HG03103 (cell line): Measurements from ENCODE around the gene KAT8.
A peak's percentile ranks its signal among the peaks of the same experiment; 100 is the strongest.
"Not testable (repeated sequence)": the region's sequence is repeated elsewhere in the genome, so short reads cannot be mapped to it uniquely, and the experiment has no call there.

Source experiments
- ATAC-seq: cut with Tn5 transposase; IDR thresholded peaks from one replicate; pipeline ENCODE4 v1.9.1; 2021; ENCODE audit warnings: low read depth; ENCODE audit not compliant: unreplicated experiment

Gene KAT8

DNA sequence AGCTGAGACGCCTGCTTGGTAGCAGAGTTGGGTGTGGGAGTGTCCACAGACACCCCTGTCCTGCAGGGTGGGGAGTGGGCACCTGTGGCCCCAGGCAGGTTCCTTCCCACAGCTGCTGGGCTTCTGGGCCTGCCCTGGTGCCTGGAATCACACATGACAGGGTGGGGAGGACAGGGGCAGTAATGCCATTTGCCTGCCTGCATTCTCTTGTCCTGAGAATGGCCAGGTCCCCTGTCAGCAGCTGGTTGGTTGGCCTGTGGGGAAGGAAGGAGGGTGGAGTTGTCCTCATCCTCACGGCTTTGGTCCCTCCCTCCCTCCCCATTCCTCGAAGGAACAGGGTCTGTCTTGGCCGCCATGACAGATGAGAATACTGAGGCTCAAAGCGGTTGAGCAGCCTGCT, 33.9 kb upstream of the KAT8 start:
- no peak for ATAC-seq

DNA sequence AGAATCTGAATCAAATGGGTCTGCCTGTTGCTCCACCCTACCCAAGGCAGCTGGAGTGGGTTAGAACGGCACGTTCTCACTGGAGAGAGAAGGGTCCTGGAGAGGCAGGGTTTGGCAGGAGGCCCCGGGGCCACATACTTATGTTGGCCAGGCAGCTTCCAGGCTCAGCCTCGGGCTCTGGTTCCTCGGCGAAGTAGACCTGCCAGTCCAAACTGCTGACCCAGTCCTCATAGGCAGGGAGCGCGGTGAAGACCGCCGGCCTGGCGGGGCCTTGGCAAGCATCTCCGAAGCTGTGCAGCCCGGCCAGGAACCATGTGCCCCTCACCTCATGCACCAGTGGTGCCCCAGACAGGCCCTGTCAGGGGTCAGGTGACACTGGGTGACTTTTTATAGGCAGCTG, 33.5 kb upstream of the KAT8 start:
- no peak for ATAC-seq

DNA sequence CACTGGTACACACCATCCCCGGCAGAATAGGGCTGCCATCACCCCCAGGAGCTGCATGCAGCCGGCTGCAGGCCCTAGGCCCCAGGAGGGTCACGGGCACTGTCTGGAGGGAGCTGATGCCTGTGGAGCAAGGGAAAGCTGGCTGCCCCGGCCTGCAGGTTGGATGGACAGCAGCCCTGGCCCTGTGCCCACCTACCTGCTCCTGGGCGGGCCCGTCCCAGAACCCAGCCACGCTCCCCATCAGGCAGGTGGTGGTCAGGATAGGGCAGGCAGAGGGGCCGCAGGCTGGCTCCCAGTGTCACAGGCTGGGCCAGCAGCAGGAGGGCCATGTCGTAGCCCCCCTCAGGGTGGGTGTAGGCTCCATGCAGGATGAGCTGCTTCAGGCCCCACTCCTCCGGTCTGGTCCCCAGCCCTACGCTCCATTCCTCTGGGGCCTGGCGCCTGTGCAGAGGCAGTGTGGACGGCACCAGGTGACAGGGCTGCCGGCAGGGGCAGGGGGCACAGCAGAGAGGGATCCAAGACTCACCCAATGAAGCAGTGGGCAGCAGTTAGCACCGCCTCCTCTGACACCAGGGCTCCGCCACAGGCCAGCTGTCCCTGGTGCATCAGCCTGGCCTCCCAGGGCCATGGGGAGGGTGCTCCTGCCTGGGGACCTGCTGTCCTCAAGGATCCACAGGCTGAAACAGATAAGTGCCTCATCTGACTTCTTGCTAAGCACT, 32.7 kb upstream of the KAT8 start:
- no peak for ATAC-seq

DNA sequence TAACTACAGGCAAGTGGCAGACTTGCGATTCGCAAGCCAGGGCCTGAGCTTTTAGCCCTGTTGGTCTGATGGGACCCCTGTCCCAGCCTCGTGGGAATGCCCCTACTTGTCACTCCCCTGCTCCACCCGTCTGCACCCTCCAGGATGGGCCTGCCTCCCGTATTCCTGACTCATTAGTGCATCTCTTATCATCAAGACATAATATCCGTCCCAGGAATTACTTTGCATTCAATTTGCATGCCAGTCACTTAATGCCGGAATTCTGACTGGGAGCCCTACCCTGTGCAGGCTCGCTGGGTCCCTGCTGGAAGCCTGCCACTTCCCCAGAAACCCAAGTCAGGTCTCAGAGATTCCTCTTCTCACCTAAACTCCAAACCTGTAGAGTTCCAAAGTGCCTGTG, 32.1 kb upstream of the KAT8 start:
- ATAC-seq: no peak

DNA sequence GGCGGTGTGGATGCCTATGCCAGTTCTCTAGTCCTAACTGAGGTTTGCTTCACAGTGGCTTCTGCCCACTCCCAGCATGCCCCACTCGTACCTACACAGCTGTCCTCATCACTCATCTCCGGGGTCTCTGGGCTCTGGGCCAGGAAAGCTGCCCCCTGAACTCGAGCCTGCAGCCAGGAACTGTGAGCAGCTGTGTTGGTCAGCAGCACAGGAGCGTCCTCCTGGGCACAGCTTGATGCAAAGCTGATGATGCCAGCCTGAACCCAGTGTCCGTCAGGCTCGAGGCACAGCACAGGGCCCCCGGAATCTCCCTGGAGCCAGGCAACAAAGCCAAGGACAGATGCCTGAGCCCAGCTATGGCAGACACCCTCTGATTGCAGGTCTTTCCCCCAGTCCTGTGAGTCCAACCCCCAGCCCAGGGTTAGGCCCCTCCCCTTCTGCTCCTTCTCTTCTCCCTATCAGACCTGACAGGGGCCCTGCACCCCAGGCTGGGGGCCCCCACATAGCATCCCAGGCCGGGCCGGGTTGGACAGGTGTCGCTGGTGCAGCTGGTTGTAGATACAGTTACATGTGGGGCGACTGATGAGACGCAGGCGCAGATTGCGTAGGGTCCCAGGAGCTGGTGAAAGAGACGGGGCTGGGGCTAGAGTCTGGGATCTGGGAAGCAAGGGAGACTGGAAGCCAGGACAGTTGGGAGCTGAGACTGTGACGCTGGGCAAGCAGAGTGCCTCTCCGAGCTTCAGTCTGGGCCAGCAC, 31.4 kb upstream of the KAT8 start:
- ATAC-seq: no peak

DNA sequence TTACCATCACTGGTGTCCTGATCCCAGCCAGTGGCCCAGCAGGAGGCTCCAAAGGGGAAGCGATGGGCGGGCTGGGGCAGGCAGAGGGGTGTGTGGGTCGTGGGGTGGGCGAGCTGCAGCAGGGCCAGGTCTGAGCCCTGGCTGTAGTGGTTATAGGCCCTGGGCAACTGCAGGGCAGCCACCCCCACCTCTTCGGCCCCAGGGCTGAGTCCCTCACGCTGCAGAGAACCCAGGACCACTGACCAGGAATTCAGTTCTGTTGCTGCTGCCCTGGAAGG, 30.9 kb upstream of the KAT8 start:
- ATAC-seq: no peak

DNA sequence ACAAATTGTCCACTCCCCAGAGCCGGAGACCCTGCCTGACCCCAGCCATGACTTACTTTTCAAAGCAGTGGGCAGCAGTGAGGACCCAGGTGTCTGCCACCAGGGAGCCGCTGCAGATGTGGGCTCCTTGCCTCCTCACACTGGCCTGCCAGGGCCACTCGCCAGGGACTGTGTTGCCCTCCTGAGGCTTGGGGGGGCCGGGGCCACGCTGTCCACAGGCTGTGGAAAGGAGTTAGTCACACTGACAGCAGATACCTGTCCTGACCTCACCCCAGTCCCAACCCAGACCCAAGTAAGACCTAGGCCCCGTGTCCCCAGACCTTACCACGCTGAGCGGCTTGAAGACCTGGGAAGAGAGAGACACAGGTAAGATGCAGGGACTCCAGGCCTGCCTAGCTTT, 30.0 kb upstream of the KAT8 start:
- ATAC-seq: no peak

DNA sequence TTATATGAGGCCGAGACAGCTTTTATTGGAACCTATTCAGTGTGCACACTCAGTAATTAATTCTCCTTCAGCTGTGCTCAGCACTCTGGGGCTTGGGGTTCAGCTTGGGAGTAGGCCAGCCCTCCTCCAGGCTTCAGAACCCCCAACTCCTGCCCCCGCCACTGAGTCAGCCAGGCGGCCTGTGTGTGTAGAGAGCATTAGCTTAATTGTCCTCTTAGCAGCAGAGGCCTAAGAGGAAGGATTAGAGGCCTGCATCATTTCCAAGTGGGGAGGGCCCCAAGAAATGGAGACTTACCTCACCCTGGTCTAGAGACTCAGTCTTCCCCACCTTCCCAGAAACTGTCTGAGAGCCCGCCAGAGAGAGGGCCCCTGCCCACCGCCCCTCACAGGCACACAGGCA, 29.5 kb upstream of the KAT8 start:
- no peak for ATAC-seq

DNA sequence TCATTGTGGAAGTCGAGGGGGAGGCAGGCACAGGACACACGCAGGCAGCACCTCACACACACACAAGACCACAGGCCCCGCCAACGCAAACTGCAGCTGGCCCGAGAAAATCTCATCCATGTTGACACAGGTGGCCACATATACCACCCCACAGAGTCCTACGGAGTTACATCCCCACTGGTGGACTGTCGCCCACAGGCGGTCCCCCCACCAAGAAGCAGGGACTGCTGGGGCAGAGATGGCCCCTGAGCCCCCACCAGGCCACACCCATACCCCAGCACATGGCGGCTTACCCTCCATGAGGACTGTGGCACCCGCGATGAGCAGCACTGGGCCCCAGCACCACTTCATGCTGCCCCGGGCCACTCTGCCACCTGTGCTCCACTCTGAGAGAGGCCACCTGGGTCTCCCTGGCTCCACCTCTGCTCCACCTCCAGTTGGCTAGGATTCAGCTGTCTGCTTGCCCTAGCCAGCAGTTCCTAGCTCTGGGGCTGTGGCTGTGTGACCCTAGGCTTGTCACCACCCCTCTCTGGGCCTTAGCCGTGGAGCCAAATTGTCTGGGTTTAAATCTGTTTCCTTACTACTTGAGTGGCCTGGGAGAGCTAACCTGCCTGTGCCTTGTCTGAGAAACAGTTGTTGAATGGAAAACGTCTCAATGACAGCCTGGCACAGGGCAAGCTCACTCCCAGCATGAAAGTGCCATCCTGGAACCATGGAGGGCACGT, 28.8 kb upstream of the KAT8 start, which contains the start of gene PRSS53:
PRSS53 (minus strand) TSS at position 485 of the 725 bp plus-strand sequence; CDS start at position 351, 134 bp downstream.
- ATAC-seq: no peak

DNA sequence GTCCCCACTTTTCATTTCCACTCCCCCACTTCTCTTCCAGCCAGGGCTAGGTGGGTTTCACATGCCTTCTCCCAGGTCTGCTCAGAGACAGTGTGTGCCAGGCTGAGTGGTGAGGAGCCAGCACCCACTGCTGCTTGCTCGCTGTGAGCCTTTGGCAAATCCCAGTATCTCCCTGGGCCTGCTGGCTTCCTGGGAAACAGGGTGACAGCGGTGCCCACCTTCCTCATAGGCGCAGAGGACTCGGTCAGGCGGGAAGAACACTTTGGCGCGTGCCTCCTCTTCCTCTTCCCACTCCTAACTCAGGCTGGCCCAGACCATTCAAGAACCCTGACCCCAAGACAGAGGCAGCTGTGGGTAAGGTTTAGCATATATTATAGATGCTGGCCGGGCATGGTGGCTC, 28.3 kb upstream of the KAT8 start:
- ATAC-seq: no peak

DNA sequence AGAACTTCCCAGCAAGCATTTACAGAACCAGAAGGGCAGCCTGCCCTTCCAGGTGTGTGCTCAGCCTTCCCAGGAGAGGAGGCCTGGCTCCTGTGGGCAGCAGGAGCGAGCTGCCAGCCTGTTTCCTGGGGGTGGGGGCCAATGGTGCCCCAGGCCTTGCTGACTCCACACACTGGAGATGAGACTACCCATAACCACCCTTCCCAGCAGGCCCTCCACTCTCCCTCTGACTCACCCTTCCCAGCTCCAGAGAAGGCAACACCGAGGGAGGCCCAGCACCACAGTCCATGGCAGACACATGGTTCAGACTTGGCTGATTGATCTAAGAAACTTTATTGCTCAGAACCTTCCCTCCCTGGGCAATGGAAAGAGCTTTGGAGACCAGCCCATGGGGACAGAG, 26.9 kb upstream of the KAT8 start:
- ATAC-seq: no peak

DNA sequence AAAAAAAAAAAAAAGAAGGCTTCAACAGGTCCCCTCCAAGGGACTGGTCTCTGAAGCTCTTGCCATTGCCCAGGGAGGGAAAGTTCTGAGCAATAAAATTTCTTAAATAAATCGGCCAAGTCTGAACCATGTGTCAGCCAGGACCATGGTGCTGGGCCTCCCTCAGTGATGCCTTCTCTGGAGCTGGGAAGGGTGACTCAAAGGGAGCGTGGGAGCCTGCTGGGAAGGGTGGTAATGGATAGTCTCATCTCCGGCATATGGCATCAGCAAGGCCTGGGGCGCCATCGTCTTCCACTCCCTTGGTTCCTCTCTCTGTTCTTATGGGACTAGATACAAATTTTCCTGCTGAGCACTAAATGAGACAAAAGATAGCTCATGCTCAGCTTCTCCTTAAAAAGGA, 25.1 kb upstream of the KAT8 start:
- no peak for ATAC-seq

DNA sequence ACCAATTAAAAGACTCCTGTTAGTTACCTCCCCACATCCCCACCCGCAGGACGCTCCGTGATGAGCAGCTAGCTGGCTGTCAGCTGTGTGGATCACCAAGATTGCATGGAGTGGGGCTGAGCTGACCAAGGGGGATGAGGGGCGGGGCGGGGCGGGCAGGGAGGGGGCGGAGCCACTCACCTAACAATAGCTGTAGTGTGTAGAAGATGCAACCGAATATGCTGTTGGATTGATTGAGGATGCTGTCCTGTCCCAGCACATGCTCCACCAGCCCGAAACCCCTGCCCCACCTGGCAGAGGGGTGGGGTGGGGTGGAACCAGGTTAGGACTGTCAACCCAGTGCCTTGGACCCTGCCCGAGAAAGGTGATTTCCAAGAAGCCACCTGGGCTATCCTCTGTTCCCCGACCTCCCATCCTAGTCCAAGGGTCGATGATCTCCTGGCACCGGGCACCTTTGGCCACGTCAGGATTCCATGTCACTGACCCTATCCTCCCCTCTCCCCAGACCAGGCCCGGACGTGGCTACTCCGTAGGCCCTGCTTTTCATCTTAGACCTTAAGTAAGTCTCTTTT, 24.2 kb upstream of the KAT8 start:
- no peak for ATAC-seq

DNA sequence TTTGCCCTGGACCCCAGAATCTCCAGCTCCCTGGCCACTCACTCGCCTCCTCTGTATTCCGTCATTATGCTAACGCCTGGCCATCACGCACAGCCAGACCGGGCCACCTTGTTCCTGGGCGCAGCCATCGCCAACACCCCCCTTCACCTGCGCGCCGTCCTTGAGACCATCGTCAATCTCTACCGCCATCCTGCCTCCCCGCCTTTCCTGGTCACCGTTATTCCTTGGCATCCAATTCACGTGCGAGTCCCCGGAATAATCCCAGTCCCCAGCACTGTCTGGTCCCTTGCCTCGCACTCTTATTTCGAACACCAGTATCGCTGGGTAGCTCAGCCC, 23.4 kb upstream of the KAT8 start:
- no peak for ATAC-seq

DNA sequence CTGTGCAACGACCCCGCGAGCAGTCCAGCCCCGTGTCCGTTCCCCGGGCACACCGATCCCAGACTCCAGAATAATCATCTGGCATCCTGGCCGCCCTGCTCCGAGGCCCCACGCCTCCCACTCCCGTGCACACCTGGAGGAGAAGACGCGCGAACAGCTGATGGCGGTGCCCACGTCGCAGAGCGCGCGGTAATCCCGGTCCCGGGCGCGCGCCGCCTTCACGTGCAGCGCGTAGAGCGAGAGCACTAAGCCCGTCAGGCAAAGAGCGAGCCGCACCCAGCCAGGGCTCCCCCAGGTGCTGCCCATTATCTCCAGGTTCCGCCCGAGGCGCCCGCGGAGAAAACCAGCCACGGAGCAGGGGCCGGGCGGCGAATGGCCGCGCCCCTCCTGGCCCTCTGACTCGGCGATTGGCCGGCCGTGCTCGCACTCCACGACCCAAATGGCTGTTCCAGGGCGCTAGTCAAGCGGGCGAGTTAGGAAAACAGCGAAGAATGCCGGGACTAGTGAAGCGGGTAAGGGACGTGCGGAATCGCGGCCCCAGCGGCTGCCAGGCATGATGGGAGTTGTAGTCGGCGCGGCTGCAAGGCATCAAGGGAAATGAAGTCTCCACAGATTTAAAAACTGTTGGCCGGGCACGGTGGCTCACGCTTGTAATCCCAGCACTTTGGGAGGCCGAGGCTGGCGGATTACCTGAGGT, 22.9 kb upstream of the KAT8 start, which contains the start of gene VKORC1:
VKORC1 (minus strand) TSS at position 374 of the 697 bp plus-strand sequence; CDS start at position 306, 68 bp downstream.
- ATAC-seq: peak; percentile 84

DNA sequence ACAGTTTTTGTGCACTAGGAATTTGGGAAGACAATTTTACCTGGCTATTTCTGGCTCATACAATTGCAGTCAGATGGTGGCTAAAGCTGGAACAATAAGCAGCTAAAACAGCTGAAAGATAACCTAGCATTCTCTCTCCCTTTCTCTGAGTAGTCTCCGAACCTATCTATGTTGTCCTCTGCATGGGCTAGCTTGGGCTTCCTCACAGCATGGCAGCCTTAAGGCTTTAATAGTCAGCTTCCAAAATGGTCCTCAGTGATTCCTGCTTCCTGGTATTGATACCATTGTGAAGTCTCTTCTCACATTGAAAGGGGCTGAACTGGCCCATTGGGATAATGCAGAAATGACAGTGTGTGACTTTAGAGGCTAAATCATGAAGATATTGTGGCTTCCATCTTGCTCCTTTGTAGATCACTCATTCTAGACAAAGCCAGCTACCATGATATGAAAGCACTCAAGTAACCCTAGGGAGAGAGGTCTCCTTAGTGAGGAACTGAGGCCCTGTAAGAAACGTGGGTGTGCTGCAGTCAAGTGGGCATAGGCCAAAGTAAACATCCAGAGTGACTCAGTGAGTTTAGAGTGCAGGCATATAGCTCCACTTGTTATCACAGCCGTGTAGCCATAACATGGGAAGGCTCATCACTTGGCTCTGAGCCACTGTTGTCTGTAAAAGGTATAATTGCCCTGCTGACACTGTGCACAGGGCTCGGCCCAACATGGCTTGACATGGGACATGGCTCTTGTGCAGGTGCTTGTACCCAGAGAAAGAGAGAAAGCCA, 17.4 kb upstream of the KAT8 start:
- no peak for ATAC-seq

DNA sequence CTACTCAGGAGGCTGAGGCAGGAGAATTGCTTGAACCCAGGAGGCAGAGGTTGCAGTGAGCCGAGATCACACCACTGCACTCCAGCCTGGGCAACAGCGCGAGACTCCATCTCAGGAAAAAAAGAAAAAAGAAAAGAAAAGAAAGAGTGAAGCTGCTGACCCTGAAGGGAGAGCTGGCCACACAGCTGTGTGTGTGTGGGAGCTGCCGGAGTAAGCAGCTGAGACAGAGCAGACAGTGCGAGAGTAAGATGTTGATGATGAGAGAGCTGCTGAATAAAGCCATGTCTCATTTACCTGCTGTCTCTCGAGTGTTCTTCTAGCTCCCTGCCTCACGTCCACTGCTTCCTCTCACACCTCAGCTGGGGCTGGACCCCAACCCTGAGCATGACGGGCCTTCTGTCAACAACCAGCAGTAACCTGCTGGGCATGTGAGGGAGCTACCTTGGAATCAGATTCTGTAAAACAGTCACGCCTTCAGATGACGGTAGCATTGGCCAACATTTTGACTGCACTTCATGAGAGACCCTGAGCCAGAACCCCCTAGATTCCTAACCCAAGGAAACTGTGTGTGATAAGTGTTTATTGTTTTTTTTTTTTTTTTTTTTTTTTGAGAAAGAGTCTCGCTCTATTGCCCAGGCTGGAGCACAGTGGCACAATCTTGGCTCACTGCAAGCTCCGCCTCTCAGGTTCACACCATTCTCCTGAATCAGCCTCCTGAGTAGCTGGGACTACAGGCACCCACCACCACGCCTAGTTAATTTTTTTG, 16.4 kb upstream of the KAT8 start:
- not testable (repeated sequence) for ATAC-seq

DNA sequence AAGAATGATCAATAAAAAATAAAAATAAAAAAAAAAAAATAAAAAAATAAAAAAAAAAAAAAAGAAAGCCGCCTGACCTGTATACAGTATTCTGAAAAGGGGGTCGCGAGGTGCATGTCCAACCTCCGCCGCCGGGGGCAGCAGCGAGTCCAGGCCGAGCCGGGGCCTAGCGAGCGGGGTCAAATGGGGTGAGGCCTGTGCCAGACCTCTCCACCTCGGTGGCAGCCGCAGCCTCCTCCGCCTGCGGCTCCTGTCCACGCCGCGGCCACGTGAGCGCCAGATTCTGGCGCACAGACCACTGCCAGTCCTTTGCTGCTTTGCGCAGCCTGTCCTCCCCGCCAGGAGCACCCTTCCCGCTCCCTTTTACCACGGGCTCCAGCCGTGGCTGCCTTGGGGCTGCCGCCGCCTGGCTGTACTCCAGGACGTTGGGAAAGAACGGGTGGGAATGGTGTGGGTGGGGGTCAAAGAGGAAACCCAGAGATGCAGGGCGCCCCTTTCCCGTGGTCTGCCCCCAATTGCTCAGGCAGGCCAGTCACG, 11.7 kb upstream of the KAT8 start:
- peak; percentile 40 for ATAC-seq
